ENCODE data around the gene APEX1. TPM values are rescaled to one million over a fixed set of nuclear protein-coding genes. Genes with fewer than 3 reads are reported as not detected.

The APEX1 gene
- total RNA-seq, 2 donors from 2014 or later: 86.7 to 101 TPM

- no peaks in the 10 kb centered on the region for H3K27me3 ChIP-seq
- no peak for DNase-seq
- no peak overlapping the region for H3K4me3 ChIP-seq
- H3K36me3 ChIP-seq (replicated peaks in 1 of 2; ENCODE audit: insufficient read depth in 1 of 2, low read depth in 2 of 2): no peaks in the 10 kb centered on the region
- H3K4me1 ChIP-seq: no peaks in the 10 kb centered on the region
- no peak for TF ChIP-seq POLR2A (IDR thresholded peaks at IDR 0.05)
- no peak for TF ChIP-seq CTCF (IDR thresholded peaks at IDR 0.05)
- no peak for ATAC-seq
- 40 to 45% methylated on average over 6 of the region's 6 CpGs for WGBS, 2 donors
- intact Hi-C loops (cut with DNase I): no loop called here
- no peaks in the 10 kb centered on the region for H3K9me3 ChIP-seq
- H3K27ac ChIP-seq: no peak overlapping the region
Measured at GRCh38 chr14:20489093-20489994, 34.3 kb downstream of the APEX1 start.

DNA sequence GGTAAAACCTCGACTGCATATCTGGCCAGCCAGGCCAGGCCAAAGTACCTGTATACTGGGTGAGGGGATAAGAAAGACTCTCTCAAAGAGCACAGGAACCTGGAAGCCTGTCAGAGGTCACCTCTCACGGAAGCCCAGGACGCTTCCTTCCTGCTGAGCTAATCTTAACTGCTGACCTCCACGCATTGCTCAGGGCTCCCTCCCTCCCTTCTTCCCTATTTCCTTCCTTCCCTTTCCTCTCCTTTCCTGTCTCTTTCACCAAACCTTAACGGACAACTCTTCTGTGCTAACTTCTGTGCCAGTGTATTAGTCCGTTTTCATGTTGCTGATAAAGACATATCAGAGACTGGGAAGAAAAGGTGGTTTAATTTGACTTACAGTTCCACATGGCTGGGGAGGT, 35.5 kb downstream of the APEX1 start:
- intact Hi-C loops (cut with DNase I): no loop called here
- 33 to 43% methylated on average over 6 of the region's 6 CpGs for WGBS, 2 donors
- Histone ChIP-seq H3K4me3 (no peak overlapping the region), H3K27me3 (no peaks in the 10 kb centered on the region), H3K4me1 (no peaks in the 10 kb centered on the region), H3K36me3 (replicated peaks in 1 of 2; ENCODE audit: insufficient read depth in 1 of 2, low read depth in 2 of 2) (no peaks in the 10 kb centered on the region), H3K9me3 (no peaks in the 10 kb centered on the region), H3K27ac (no peak overlapping the region)
- TF ChIP-seq CTCF (IDR thresholded peaks at IDR 0.05) (no peak), POLR2A (IDR thresholded peaks at IDR 0.05) (no peak)
- no peak for ATAC-seq
- no peak for DNase-seq

GRCh38 chr14:20492486-20492885, 37.5 kb downstream of the APEX1 start:
- 90 to 94% methylated on average over 4 of the region's 4 CpGs for WGBS, 2 donors
- H3K36me3 ChIP-seq (replicated peaks in 1 of 2; ENCODE audit: insufficient read depth in 1 of 2, low read depth in 2 of 2): no peaks in the 10 kb centered on the region
- H3K4me1 ChIP-seq: no peaks in the 10 kb centered on the region
- DNase-seq (no peak), ATAC-seq (no peak)
- TF ChIP-seq POLR2A (IDR thresholded peaks at IDR 0.05) (no peak), CTCF (IDR thresholded peaks at IDR 0.05) (no peak)
- H3K27ac ChIP-seq: no peak overlapping the region
- intact Hi-C loops (cut with DNase I): no loop called here
- H3K27me3 ChIP-seq: no peaks in the 10 kb centered on the region
- no peaks in the 10 kb centered on the region for H3K9me3 ChIP-seq
- no peak overlapping the region for H3K4me3 ChIP-seq

DNA sequence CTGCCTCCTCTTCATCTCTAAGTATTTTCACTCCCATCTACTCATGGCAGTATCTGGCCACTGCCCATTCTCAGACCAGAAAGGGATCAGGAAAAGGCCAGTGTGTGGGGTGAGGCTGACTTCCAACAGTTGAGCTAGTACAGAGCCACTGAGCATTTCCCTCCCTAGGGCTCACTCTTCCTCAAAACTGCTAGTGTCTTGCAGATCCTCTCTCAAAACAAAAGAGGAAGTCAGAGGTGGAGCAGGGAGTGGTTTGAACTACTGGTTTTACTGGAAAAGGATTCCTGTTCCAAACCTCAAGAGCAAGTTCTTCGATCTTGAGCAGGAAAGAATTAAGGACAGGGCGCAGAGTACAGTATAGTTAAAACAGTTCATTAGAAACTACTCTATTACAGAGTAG, 38.6 kb downstream of the APEX1 start:
- DNase-seq: peak in 1 of 4 donors; percentile 25
- no peaks in the 10 kb centered on the region for H3K9me3 ChIP-seq
- ATAC-seq: no peak
- no peaks in the 10 kb centered on the region for H3K27me3 ChIP-seq
- no peaks in the 10 kb centered on the region for H3K4me1 ChIP-seq
- intact Hi-C loops (cut with DNase I): no loop called here
- H3K27ac ChIP-seq: no peak overlapping the region
- H3K36me3 ChIP-seq (replicated peaks in 1 of 2; ENCODE audit: insufficient read depth in 1 of 2, low read depth in 2 of 2): no peaks in the 10 kb centered on the region
- TF ChIP-seq POLR2A (IDR thresholded peaks at IDR 0.05): no peak
- TF ChIP-seq CTCF (IDR thresholded peaks at IDR 0.05): no peak
- no peak overlapping the region for H3K4me3 ChIP-seq
- WGBS, 2 donors: 37 to 64% methylated on average over 2 of the region's 2 CpGs
